ENCODE measurements around the gene STX11. TPM values are rescaled to one million over a fixed set of nuclear protein-coding genes. Genes with fewer than 3 reads are reported as not detected.

The STX11 gene
- polyA plus RNA-seq, 1 donor (not counting 4 experiments of a cell fraction or from before 2014, with no cell fraction given) = 0.28 TPM

- Histone ChIP-seq H3K9me3 (ENCODE audit: control insufficient read depth, low read depth, low read length) (no peaks in the 10 kb centered on the region), H4K20me1 (ENCODE audit: control insufficient read depth, extremely low read depth, insufficient read depth, low read length) (no peaks in the 10 kb centered on the region), H3K4me2 (ENCODE audit: control insufficient read depth, extremely low read depth, insufficient read depth, low read depth, low read length) (peak overlapping the region; percentile 95), H3K9ac (ENCODE audit: control insufficient read depth, extremely low read depth, insufficient read depth, low read length) (peak overlapping the region; percentile 42), H3K4me3 (ENCODE audit: control insufficient read depth in 2 of 3, extremely low read depth in 1 of 3, insufficient read depth in 2 of 3, low read depth in 1 of 3, low read length in 3 of 3) (peak overlapping the region; percentile 62 to 82 (median 75)), H3K27ac (ENCODE audit: control insufficient read depth, insufficient read depth, low read length) (no peak overlapping the region), H3K79me2 (ENCODE audit: control insufficient read depth, insufficient read depth, low read length) (no peaks in the 10 kb centered on the region), H3K4me1 (ENCODE audit: control insufficient read depth, extremely low read depth, insufficient read depth, low read length) (peaks cover 6% of the 10 kb centered on the region), H3K27me3 (ENCODE audit: control insufficient read depth, extremely low read depth, insufficient read depth, low read length) (no peaks in the 10 kb centered on the region), H3K9me1 (ENCODE audit: control insufficient read depth, extremely low read depth, insufficient read depth, low read length) (no peaks in the 10 kb centered on the region), H2AFZ (ENCODE audit: control insufficient read depth, low read length) (peak overlapping the region; percentile 93), H3K36me3 (ENCODE audit: control insufficient read depth in 2 of 2, extremely low read depth in 1 of 2, insufficient read depth in 2 of 2, low read length in 2 of 2) (no peaks in the 10 kb centered on the region)
- dilution Hi-C loops (cut with MboI; ENCODE audit: extremely low pct_ligation_motif_present, low sequenced_read_pairs) = no loop called here
- TF ChIP-seq EZH2 (IDR thresholded peaks at IDR 0.05; ENCODE audit: low read length) (no peak), CTCF (optimal IDR thresholded peaks at IDR 0.05 in 1 of 3, IDR thresholded peaks at IDR 0.05 in 1 of 3, conservative IDR thresholded peaks at IDR 0.05 in 1 of 3; ENCODE audit: extremely low read depth in 1 of 3, insufficient read depth in 2 of 3, low read length in 3 of 3) (no peak)
- no peak for FAIRE-seq
- no peak for DNase-seq (ENCODE audit: low read depth, low spot score)
Observed at GRCh38 chr6:144149558-144149893, 791 bp upstream of the STX11 start.

- H3K27ac ChIP-seq (ENCODE audit: control insufficient read depth, insufficient read depth, low read length) = no peak overlapping the region
- FAIRE-seq = no peak
- H3K36me3 ChIP-seq (ENCODE audit: control insufficient read depth in 2 of 2, extremely low read depth in 1 of 2, insufficient read depth in 2 of 2, low read length in 2 of 2) = no peaks in the 10 kb centered on the region
- peaks cover 6% of the 10 kb centered on the region for H3K4me1 ChIP-seq (ENCODE audit: control insufficient read depth, extremely low read depth, insufficient read depth, low read length)
- H4K20me1 ChIP-seq (ENCODE audit: control insufficient read depth, extremely low read depth, insufficient read depth, low read length) = no peaks in the 10 kb centered on the region
- H2AFZ ChIP-seq (ENCODE audit: control insufficient read depth, low read length) = peak overlapping the region; percentile 93
- H3K79me2 ChIP-seq (ENCODE audit: control insufficient read depth, insufficient read depth, low read length) = no peaks in the 10 kb centered on the region
- no peaks in the 10 kb centered on the region for H3K9me1 ChIP-seq (ENCODE audit: control insufficient read depth, extremely low read depth, insufficient read depth, low read length)
- no peaks in the 10 kb centered on the region for H3K27me3 ChIP-seq (ENCODE audit: control insufficient read depth, extremely low read depth, insufficient read depth, low read length)
- no peak for DNase-seq (ENCODE audit: low read depth, low spot score)
- no peak for TF ChIP-seq EZH2 (IDR thresholded peaks at IDR 0.05; ENCODE audit: low read length)
- H3K4me2 ChIP-seq (ENCODE audit: control insufficient read depth, extremely low read depth, insufficient read depth, low read depth, low read length) = peak overlapping the region; percentile 95
- H3K4me3 ChIP-seq (ENCODE audit: control insufficient read depth in 2 of 3, extremely low read depth in 1 of 3, insufficient read depth in 2 of 3, low read depth in 1 of 3, low read length in 3 of 3) = peak overlapping the region; percentile 62 to 82 (median 75)
- no peaks in the 10 kb centered on the region for H3K9me3 ChIP-seq (ENCODE audit: control insufficient read depth, low read depth, low read length)
- H3K9ac ChIP-seq (ENCODE audit: control insufficient read depth, extremely low read depth, insufficient read depth, low read length) = peak overlapping the region; percentile 42
- dilution Hi-C loops (cut with MboI; ENCODE audit: extremely low pct_ligation_motif_present, low sequenced_read_pairs) = no loop called here
Observed at GRCh38 chr6:144150710-144151657, 667 bp downstream of the STX11 start.

All from keratinocyte (primary cell).